D721Med (cell line): ENCODE results near the gene C16orf92.

Experiments
- DNase-seq: peaks from one replicate; pipeline ENCODE4 v3.0.0; 2011; ENCODE audit warnings: low spot score; ENCODE audit not compliant: insufficient read length
- FAIRE-seq: peaks from 2 replicates; lab custom pipeline; 2011; peaks lifted over from hg19 to GRCh38; lab: Jason Lieb, UNC
- TF ChIP-seq, protein P1 (sequence below): IDR thresholded peaks from 2 replicates; pipeline ENCODE4 v1.5.1; 2012; ENCODE audit warnings: mild to moderate bottlenecking, control low read depth; ENCODE audit not compliant: insufficient read depth; ENCODE audit errors: missing control alignments

C16orf92 gene

DNA sequence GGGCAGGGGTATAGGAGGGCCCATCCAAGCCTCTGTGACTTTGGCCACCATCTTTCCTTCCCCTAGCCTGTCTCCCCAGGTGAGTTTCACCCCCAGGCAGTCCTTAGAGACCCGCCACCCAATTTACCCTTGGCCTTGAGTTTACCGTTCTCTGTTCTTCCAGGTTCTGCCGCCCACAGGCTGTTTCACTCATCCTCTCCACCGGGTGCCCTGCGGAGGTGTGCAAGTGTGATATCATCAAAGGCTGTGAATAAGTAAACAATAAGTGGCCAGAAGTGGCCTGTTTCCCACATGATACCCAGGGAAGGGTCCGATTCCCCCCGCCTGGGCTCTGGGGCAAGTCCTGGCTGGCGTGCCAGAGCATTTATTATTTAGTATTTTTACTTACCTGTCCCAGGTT is 23.2 kb downstream of the C16orf92 start:
- DNase-seq (no peak), FAIRE-seq (no peak)
- TF ChIP-seq, protein P1, sequence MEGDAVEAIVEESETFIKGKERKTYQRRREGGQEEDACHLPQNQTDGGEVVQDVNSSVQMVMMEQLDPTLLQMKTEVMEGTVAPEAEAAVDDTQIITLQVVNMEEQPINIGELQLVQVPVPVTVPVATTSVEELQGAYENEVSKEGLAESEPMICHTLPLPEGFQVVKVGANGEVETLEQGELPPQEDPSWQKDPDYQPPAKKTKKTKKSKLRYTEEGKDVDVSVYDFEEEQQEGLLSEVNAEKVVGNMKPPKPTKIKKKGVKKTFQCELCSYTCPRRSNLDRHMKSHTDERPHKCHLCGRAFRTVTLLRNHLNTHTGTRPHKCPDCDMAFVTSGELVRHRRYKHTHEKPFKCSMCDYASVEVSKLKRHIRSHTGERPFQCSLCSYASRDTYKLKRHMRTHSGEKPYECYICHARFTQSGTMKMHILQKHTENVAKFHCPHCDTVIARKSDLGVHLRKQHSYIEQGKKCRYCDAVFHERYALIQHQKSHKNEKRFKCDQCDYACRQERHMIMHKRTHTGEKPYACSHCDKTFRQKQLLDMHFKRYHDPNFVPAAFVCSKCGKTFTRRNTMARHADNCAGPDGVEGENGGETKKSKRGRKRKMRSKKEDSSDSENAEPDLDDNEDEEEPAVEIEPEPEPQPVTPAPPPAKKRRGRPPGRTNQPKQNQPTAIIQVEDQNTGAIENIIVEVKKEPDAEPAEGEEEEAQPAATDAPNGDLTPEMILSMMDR = no peak

- FAIRE-seq = no peak
- DNase-seq = no peak
- TF ChIP-seq, protein P1 = no peak
Observed at GRCh38 chr16:30046588-30046987, 23.6 kb downstream of the C16orf92 start.

- FAIRE-seq (no peak), DNase-seq (no peak)
- TF ChIP-seq, protein P1 = no peak
Observed at GRCh38 chr16:30049871-30050270, 26.9 kb downstream of the C16orf92 start.

DNA sequence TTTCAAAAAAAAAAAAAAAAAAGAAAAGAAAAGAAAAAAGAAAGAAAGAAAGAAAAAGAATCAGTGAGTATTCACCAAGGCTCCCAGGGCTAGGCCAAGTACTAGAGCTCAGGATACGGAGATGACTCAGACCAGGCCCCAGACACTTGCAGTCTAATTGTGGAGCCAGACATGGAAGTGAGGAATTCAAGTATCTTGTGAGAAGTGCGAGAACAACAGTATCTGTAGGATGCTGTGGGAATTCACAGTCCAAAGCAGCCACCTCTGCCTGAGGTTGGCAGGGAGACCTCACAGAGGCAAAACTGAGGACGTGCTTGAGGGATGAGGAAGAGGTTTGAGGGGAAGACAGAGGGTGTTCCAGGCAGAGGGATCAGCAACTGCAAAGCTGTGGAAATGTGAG is 28.5 kb downstream of the C16orf92 start:
- FAIRE-seq (no peak), DNase-seq (no peak)
- TF ChIP-seq, protein P1 = no peak

DNA sequence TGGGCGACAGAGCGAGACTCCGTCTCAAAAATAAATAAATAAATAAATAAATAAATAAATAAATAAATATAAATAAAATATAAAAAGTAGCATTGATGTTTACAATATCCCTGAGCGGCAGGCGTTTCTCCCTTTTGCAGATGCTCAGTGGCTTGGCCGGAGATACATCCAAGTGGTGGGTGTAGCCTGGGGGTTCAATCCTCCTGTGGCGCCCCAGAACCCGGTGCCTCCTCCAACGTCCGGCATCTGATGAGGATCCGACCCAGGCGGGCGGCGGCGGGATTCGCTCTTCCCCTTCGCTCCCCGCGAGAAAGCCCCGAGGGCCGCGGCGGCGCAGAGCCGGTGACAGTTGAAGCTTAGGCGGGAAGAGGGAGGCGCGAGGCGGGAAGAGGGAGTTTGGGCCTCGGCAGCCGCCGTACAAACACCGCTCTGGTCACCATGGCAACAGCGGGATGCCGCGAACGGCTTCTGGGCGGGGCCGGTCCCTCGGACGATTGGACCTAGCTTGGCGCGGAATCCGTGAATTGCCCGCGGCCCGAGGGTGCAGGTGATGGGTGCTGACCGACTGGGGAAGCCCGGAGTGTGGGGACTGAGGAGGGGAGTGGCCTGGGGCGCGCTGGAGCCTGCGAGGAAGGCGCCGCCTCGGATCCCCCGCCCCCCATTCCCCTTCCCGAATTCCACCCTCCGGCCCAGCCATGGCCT is 29.8 kb downstream of the C16orf92 start:
- FAIRE-seq = no peak
- TF ChIP-seq, protein P1 = no peak
- peak; percentile 99 for DNase-seq

DNA sequence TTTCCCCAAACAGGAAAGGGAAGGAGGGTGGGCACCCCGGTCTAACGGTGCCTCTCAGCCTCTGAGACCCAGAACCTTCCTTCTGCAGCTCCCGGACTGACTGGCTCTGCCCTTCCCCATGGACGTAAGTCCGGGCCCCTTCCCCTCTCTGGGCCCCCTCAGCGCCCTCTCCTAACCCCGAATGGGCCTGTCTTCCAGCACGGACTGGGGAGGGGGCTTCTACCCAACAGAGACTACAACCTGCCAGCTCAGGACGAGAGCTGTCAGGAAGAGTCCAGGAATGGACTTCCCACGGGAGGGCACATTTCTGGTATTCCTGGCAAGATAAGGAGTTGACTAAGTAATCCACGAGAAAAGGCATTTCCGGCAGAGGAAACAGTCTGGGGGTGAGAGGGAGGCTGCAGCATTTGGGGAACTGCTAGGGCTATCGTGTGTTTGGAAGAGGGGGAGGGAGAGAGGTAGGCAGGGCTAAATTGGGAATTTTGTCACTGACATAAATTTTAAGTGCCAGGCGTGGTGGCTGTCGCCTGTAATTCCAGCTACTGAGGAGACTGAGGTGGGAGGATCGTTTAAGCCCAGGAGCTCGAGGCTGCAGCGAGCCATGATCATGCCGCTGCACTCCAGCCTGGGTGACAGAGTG is 30.5 kb downstream of the C16orf92 start:
- DNase-seq = no peak
- no peak for FAIRE-seq
- TF ChIP-seq, protein P1 = no peak

DNA sequence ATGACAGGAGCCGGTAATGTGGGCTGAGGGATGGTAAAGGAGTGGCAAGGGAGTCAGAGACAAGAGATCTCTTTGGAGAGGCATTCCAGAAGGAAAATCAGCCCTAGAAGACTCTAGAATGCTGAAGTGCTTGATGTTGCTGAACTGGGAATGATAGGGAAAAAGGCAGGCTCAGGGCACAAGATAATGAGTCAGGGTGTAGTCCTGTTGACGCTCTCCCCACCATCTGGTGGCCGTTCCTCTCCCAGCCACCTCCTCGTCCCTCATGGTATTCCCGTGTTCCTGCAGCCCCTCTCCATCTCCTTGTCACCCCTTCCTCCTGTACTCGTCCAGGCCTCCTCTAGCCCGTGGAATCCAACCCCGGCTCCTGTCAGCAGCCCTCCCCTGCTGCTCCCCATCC is 31.5 kb downstream of the C16orf92 start:
- FAIRE-seq (no peak), DNase-seq (no peak)
- TF ChIP-seq, protein P1 = no peak
